HepG2 (cell line): ENCODE measurements around the gene RALY. TPM values are rescaled to one million over a fixed set of nuclear protein-coding genes. Genes with fewer than 3 reads are reported as not detected.

Experiments used
- FOXM1 ChIP-seq: sonication (generic); formaldehyde crosslinking; IDR thresholded peaks from 2 replicates; pipeline ENCODE4 v1.5.0; 2020; ENCODE audit warnings: missing genetic modification reagents
- GABPA ChIP-seq, 2 experiments: IDR thresholded peaks; 2 replicates each; pipeline ENCODE4 v1.6.1; 2011 to 2016; ENCODE audit warnings: low read depth in 2 of 2, low read length in 1 of 2, missing biosample characterization in 1 of 2, missing genetic modification characterization in 1 of 2
- KLF12 ChIP-seq: sonication (generic); formaldehyde crosslinking; IDR thresholded peaks from 2 replicates; pipeline ENCODE4 v1.4.0; 2020; ENCODE audit warnings: missing genetic modification reagents, borderline replicate concordance
- MAFF ChIP-seq: IDR thresholded peaks from 2 replicates; pipeline ENCODE4 v1.6.1; 2011; ENCODE audit warnings: low read depth, low read length, improper control_type of control experiment
- MTA1 ChIP-seq: sonication (generic); formaldehyde crosslinking; IDR thresholded peaks from 2 replicates; pipeline ENCODE4 v1.4.0; 2020; ENCODE audit warnings: missing genetic modification reagents, mild to moderate bottlenecking, borderline replicate concordance
- MTF2 ChIP-seq: sonication (generic); formaldehyde crosslinking; IDR thresholded peaks from 2 replicates; pipeline ENCODE4 v1.5.0; 2020; ENCODE audit warnings: missing genetic modification reagents, borderline replicate concordance
- PRMT3 ChIP-seq: sonication (generic); formaldehyde crosslinking; IDR thresholded peaks from 2 replicates; pipeline ENCODE4 v1.8.1; 2022; ENCODE audit warnings: low read depth, mild to moderate bottlenecking, moderate library complexity, missing genetic modification reagents, borderline replicate concordance
- PTBP1 ChIP-seq: fragments of 200-400 bp; formaldehyde crosslinking; IDR thresholded peaks from 2 replicates; pipeline ENCODE4 v1.6.1; 2018; ENCODE audit warnings: low read length, low read depth; ENCODE audit not compliant: poor library complexity, severe bottlenecking
- ZBTB3 ChIP-seq: sonication (generic); formaldehyde crosslinking; IDR thresholded peaks from 2 replicates; pipeline ENCODE4 v1.4.0; 2020; ENCODE audit warnings: low read depth, mild to moderate bottlenecking, moderate library complexity, missing genetic modification reagents, borderline replicate concordance
- ZNF546 ChIP-seq: sonication (generic); formaldehyde crosslinking; conservative IDR thresholded peaks from 2 replicates; pipeline ENCODE4 v1.8.1; 2023; ENCODE audit warnings: mild to moderate bottlenecking, missing genetic modification reagents
- ZNF766 ChIP-seq: sonication (generic); formaldehyde crosslinking; IDR thresholded peaks from 2 replicates; pipeline ENCODE4 v1.5.0; 2020; ENCODE audit warnings: missing genetic modification reagents, borderline replicate concordance
- polyA plus RNA-seq, 8 experiments: library from polyadenylated mRNA; depleted of rRNA in 3 of 8; stranded (reverse) in 7 of 8; unstranded in 1 of 8; fragments of >200 nt; fragmentation: Illumina TruSeq in 4 of 8; extraction: Trizol in 4 of 8; gene quantifications; 2 replicates each; pipeline versions ENCODE4 v1.2.1 to v1.2.3, GENCODE V29; 2011 to 2016; ENCODE audit warnings: low read depth in 4 of 8, missing spikeins in 1 of 8, mixed read lengths in 1 of 8; ENCODE audit not compliant: insufficient read depth in 1 of 8
- total RNA-seq, 5 experiments: library from RNA; depleted of rRNA; stranded (reverse); fragments of >200 nt; fragmentation: Illumina TruSeq; extraction: Trizol; gene quantifications; 2 replicates each; pipeline ENCODE4 v1.2.3, GENCODE V29; 2016; ENCODE audit warnings: low read depth in 1 of 5
- TF ChIP-seq, protein P1 (sequence below): sonication (generic); formaldehyde crosslinking; IDR thresholded peaks from 2 replicates; pipeline ENCODE4 v1.5.1; 2020; ENCODE audit warnings: missing genetic modification reagents, mild to moderate bottlenecking, borderline replicate concordance
- TF ChIP-seq, protein P2 (sequence below): sonication (generic); formaldehyde crosslinking; IDR thresholded peaks from 2 replicates; pipeline ENCODE4 v1.8.0; 2022; ENCODE audit warnings: mild to moderate bottlenecking, missing genetic modification reagents; ENCODE audit not compliant: insufficient replicate concordance
- TF ChIP-seq, protein P3 (sequence below): sonication (generic); formaldehyde crosslinking; IDR thresholded peaks from 2 replicates; pipeline ENCODE4 v1.4.0; 2020; ENCODE audit warnings: missing genetic modification reagents
- TF ChIP-seq, protein P4 (sequence below): sonication (generic); formaldehyde crosslinking; conservative IDR thresholded peaks from 2 replicates; pipeline ENCODE4 v1.4.0; 2020; ENCODE audit warnings: mild to moderate bottlenecking, missing genetic modification reagents, moderate library complexity

RALY gene
- total and polyA plus RNA-seq, 2 of the 13 experiments (the other 11 are each of a cell fraction or from before 2014, with no cell fraction given) = 178 to 186 TPM

DNA sequence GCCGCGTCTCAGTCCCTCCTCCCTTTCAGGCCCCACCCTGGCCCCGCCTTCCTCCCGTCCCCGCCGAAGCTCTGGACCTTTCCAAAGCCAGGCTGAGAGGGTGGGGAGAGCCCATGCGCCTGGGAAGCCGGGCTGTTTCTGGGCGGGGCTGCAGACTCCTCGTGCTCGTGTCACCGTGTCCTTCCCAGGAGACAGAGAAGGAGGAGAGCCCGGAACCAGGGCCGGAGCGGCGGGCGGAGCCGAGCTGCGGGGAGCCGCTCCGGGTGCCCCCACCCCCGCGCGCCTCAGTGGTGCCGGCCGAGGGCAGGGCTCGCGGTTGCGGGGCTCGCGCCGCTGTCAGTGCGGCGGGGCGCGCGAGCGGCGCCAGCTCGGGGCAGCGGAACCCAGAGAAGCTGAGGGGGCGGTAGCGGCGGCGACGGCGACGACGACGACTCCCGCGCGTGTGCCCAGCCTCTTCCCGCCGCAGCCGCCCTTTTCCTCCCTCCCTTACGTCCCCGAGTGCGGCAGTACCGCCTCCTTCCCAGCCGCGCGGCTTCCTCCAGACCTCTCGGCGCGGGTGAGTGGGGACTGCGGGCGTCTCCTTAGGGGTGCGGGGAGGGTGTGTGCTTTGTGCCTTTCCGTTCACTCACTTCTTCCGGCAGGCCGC, at the start of gene RALY (continued):
- TF ChIP-seq, protein P1, sequence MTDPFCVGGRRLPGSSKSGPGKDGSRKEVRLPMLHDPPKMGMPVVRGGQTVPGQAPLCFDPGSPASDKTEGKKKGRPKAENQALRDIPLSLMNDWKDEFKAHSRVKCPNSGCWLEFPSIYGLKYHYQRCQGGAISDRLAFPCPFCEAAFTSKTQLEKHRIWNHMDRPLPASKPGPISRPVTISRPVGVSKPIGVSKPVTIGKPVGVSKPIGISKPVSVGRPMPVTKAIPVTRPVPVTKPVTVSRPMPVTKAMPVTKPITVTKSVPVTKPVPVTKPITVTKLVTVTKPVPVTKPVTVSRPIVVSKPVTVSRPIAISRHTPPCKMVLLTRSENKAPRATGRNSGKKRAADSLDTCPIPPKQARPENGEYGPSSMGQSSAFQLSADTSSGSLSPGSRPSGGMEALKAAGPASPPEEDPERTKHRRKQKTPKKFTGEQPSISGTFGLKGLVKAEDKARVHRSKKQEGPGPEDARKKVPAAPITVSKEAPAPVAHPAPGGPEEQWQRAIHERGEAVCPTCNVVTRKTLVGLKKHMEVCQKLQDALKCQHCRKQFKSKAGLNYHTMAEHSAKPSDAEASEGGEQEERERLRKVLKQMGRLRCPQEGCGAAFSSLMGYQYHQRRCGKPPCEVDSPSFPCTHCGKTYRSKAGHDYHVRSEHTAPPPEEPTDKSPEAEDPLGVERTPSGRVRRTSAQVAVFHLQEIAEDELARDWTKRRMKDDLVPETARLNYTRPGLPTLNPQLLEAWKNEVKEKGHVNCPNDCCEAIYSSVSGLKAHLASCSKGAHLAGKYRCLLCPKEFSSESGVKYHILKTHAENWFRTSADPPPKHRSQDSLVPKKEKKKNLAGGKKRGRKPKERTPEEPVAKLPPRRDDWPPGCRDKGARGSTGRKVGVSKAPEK (CRISPR knock-in tag) = no peak; the same call in 1 of the 2 replicates
- TF ChIP-seq FOXM1 (no peak; the same call in 1 of the 2 replicates), PTBP1 (no peak), MTF2 (CRISPR knock-in tag) (no peak), GABPA (IDR thresholded peaks at IDR 0.05; ENCODE audit: low read depth, low read length) (peak; percentile 32; the same call in 1 of the 2 replicates), GABPA (CRISPR knock-in tag; IDR thresholded peaks at IDR 0.05; ENCODE audit: low read depth) (no peak), PRMT3 (CRISPR knock-in tag) (peak; percentile 88; the same call in 1 of the 2 replicates), KLF12 (CRISPR knock-in tag) (no peak; the same call in 1 of the 2 replicates), MAFF (0 out of 2 replicates have a peak, but pooled peaks have one; percentile 2), ZBTB3 (CRISPR knock-in tag) (peak; percentile 70; the same call in 1 of the 2 replicates), MTA1 (CRISPR knock-in tag) (peak; percentile 90; the same call in 1 of the 2 replicates), ZNF546 (CRISPR knock-in tag) (peak; percentile 78; the same call in 1 of the 2 replicates), ZNF766 (CRISPR knock-in tag) (peak; percentile 73)
- TF ChIP-seq, protein P2, sequence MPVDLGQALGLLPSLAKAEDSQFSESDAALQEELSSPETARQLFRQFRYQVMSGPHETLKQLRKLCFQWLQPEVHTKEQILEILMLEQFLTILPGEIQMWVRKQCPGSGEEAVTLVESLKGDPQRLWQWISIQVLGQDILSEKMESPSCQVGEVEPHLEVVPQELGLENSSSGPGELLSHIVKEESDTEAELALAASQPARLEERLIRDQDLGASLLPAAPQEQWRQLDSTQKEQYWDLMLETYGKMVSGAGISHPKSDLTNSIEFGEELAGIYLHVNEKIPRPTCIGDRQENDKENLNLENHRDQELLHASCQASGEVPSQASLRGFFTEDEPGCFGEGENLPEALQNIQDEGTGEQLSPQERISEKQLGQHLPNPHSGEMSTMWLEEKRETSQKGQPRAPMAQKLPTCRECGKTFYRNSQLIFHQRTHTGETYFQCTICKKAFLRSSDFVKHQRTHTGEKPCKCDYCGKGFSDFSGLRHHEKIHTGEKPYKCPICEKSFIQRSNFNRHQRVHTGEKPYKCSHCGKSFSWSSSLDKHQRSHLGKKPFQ (CRISPR knock-in tag) = peak; percentile 93
- TF ChIP-seq, protein P3, sequence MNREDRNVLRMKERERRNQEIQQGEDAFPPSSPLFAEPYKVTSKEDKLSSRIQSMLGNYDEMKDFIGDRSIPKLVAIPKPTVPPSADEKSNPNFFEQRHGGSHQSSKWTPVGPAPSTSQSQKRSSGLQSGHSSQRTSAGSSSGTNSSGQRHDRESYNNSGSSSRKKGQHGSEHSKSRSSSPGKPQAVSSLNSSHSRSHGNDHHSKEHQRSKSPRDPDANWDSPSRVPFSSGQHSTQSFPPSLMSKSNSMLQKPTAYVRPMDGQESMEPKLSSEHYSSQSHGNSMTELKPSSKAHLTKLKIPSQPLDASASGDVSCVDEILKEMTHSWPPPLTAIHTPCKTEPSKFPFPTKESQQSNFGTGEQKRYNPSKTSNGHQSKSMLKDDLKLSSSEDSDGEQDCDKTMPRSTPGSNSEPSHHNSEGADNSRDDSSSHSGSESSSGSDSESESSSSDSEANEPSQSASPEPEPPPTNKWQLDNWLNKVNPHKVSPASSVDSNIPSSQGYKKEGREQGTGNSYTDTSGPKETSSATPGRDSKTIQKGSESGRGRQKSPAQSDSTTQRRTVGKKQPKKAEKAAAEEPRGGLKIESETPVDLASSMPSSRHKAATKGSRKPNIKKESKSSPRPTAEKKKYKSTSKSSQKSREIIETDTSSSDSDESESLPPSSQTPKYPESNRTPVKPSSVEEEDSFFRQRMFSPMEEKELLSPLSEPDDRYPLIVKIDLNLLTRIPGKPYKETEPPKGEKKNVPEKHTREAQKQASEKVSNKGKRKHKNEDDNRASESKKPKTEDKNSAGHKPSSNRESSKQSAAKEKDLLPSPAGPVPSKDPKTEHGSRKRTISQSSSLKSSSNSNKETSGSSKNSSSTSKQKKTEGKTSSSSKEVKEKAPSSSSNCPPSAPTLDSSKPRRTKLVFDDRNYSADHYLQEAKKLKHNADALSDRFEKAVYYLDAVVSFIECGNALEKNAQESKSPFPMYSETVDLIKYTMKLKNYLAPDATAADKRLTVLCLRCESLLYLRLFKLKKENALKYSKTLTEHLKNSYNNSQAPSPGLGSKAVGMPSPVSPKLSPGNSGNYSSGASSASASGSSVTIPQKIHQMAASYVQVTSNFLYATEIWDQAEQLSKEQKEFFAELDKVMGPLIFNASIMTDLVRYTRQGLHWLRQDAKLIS = 0 out of 2 replicates have a peak, but pooled peaks have one; percentile 4
- TF ChIP-seq, protein P4, sequence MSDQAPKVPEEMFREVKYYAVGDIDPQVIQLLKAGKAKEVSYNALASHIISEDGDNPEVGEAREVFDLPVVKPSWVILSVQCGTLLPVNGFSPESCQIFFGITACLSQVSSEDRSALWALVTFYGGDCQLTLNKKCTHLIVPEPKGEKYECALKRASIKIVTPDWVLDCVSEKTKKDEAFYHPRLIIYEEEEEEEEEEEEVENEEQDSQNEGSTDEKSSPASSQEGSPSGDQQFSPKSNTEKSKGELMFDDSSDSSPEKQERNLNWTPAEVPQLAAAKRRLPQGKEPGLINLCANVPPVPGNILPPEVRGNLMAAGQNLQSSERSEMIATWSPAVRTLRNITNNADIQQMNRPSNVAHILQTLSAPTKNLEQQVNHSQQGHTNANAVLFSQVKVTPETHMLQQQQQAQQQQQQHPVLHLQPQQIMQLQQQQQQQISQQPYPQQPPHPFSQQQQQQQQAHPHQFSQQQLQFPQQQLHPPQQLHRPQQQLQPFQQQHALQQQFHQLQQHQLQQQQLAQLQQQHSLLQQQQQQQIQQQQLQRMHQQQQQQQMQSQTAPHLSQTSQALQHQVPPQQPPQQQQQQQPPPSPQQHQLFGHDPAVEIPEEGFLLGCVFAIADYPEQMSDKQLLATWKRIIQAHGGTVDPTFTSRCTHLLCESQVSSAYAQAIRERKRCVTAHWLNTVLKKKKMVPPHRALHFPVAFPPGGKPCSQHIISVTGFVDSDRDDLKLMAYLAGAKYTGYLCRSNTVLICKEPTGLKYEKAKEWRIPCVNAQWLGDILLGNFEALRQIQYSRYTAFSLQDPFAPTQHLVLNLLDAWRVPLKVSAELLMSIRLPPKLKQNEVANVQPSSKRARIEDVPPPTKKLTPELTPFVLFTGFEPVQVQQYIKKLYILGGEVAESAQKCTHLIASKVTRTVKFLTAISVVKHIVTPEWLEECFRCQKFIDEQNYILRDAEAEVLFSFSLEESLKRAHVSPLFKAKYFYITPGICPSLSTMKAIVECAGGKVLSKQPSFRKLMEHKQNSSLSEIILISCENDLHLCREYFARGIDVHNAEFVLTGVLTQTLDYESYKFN = no peak
